ENCODE measurements around the gene XYLT1. TPM values are rescaled to one million over a fixed set of nuclear protein-coding genes. Genes with fewer than 3 reads are reported as not detected.

The XYLT1 gene
- polyA plus RNA-seq, 1 donor from 2014 or later, result 3.3 TPM

DNA sequence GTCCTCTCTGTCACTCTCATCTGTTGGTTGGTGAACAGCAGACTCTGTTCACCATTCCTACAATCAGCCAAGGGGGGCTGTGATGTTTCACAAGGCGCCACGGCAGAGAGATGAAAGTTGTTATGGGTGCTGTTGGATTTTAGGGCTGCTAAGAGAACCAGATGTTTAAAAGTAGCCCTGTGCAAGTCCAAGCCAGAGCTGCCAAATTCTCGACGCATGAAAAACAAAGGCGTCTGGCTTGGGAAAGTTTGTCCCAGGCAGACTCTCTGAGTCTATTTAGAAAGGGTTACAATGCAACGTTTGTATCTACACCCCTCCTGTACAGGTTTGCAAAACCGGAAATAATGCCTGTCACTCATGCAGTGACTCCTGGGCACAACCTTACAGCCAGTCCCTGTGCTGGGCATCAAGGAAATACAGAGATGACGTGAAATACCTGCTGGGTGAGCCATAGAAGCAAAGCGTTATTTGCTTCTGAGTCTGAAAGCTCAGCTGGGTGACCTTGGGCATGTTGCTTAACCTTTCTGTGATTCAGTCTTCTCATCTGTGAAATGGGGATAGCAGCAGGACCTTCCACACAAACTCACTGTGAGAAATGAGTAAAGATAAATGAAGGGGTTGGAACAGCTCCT lies 74.8 kb downstream of the XYLT1 start:
- H3K27ac ChIP-seq (ENCODE audit: low read length), result no peak overlapping the region
- H4K20me1 ChIP-seq (ENCODE audit: insufficient read depth), result no peaks in the 10 kb centered on the region
- H2AFZ ChIP-seq (ENCODE audit: low read depth, low read length), result no peak overlapping the region
- H3K27me3 ChIP-seq (ENCODE audit: insufficient read depth, low read depth, low read length), result no peaks in the 10 kb centered on the region
- no peak overlapping the region for H3K9ac ChIP-seq (ENCODE audit: low read length)
- no peaks in the 10 kb centered on the region for H3K9me3 ChIP-seq (ENCODE audit: low read length)
- no peak overlapping the region for H3K4me2 ChIP-seq (ENCODE audit: low read length)
- no peaks in the 10 kb centered on the region for H3K36me3 ChIP-seq (ENCODE audit: insufficient read depth, low read length)
- no peak for TF ChIP-seq POLR2AphosphoS5 (IDR thresholded peaks at IDR 0.05)
- TF ChIP-seq TAF1 (IDR thresholded peaks at IDR 0.05; ENCODE audit: low read depth), result no peak
- no peak for TF ChIP-seq MXI1 (conservative IDR thresholded peaks at IDR 0.05; ENCODE audit: poor library complexity, severe bottlenecking)
- TF ChIP-seq CTCF (IDR thresholded peaks at IDR 0.05; ENCODE audit: poor library complexity, severe bottlenecking), result no peak
- TF ChIP-seq EZH2 (IDR thresholded peaks at IDR 0.05; ENCODE audit: borderline replicate concordance, insufficient read depth, low read length, poor library complexity, severe bottlenecking), result no peak
- TF ChIP-seq RAD21 (conservative IDR thresholded peaks at IDR 0.05), result no peak
- no peak overlapping the region for H3K4me3 ChIP-seq (ENCODE audit: low read length)
- H3F3A ChIP-seq (ENCODE audit: insufficient read depth, low read length, poor library complexity, severe bottlenecking), result no peaks in the 10 kb centered on the region
- H3K9me2 ChIP-seq (ENCODE audit: insufficient read depth, low read length), result no peaks in the 10 kb centered on the region
- H3K79me2 ChIP-seq (replicated peaks; ENCODE audit: insufficient read depth, low read length), result no peaks in the 10 kb centered on the region

- H3K79me2 ChIP-seq (replicated peaks; ENCODE audit: insufficient read depth, low read length), result no peaks in the 10 kb centered on the region
These were observed 77.7 kb downstream of the XYLT1 start for GRCh38 chr16:17392857-17393692.

More at GRCh38 chr16:17392857-17393692, 77.7 kb downstream of the XYLT1 start:
- no peak overlapping the region for H3K27ac ChIP-seq (ENCODE audit: low read length)
- H3K9me3 ChIP-seq (ENCODE audit: low read length), result no peaks in the 10 kb centered on the region
- H3K9me2 ChIP-seq (ENCODE audit: insufficient read depth, low read length), result no peaks in the 10 kb centered on the region
- TF ChIP-seq, protein P1, sequence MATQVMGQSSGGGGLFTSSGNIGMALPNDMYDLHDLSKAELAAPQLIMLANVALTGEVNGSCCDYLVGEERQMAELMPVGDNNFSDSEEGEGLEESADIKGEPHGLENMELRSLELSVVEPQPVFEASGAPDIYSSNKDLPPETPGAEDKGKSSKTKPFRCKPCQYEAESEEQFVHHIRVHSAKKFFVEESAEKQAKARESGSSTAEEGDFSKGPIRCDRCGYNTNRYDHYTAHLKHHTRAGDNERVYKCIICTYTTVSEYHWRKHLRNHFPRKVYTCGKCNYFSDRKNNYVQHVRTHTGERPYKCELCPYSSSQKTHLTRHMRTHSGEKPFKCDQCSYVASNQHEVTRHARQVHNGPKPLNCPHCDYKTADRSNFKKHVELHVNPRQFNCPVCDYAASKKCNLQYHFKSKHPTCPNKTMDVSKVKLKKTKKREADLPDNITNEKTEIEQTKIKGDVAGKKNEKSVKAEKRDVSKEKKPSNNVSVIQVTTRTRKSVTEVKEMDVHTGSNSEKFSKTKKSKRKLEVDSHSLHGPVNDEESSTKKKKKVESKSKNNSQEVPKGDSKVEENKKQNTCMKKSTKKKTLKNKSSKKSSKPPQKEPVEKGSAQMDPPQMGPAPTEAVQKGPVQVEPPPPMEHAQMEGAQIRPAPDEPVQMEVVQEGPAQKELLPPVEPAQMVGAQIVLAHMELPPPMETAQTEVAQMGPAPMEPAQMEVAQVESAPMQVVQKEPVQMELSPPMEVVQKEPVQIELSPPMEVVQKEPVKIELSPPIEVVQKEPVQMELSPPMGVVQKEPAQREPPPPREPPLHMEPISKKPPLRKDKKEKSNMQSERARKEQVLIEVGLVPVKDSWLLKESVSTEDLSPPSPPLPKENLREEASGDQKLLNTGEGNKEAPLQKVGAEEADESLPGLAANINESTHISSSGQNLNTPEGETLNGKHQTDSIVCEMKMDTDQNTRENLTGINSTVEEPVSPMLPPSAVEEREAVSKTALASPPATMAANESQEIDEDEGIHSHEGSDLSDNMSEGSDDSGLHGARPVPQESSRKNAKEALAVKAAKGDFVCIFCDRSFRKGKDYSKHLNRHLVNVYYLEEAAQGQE (IDR thresholded peaks at IDR 0.05; ENCODE audit: borderline replicate concordance), result no peak
- TF ChIP-seq MXI1 (conservative IDR thresholded peaks at IDR 0.05; ENCODE audit: poor library complexity, severe bottlenecking) (no peak), CTCF (IDR thresholded peaks at IDR 0.05; ENCODE audit: poor library complexity, severe bottlenecking) (no peak), EZH2 (IDR thresholded peaks at IDR 0.05; ENCODE audit: borderline replicate concordance, insufficient read depth, low read length, poor library complexity, severe bottlenecking) (no peak), TAF1 (IDR thresholded peaks at IDR 0.05; ENCODE audit: low read depth) (no peak), RAD21 (conservative IDR thresholded peaks at IDR 0.05) (no peak), POLR2AphosphoS5 (IDR thresholded peaks at IDR 0.05) (no peak), SMC3 (conservative IDR thresholded peaks at IDR 0.05; ENCODE audit: poor library complexity) (no peak), EP300 (conservative IDR thresholded peaks at IDR 0.05; ENCODE audit: poor library complexity, severe bottlenecking) (no peak)
- H3F3A ChIP-seq (ENCODE audit: insufficient read depth, low read length, poor library complexity, severe bottlenecking), result no peaks in the 10 kb centered on the region
- H3K27me3 ChIP-seq (ENCODE audit: insufficient read depth, low read depth, low read length), result no peaks in the 10 kb centered on the region
- no peak overlapping the region for H3K9ac ChIP-seq (ENCODE audit: low read length)
- H3K36me3 ChIP-seq (ENCODE audit: insufficient read depth, low read length), result no peaks in the 10 kb centered on the region
- no peak overlapping the region for H2AFZ ChIP-seq (ENCODE audit: low read depth, low read length)
- H3K4me2 ChIP-seq (ENCODE audit: low read length), result no peak overlapping the region
- no peak overlapping the region for H3K4me3 ChIP-seq (ENCODE audit: low read length)
- no peaks in the 10 kb centered on the region for H4K20me1 ChIP-seq (ENCODE audit: insufficient read depth)
